Heart right ventricle (tissue), 16 donors: ENCODE data around the gene APOBEC2. TPM values are rescaled to one million over a fixed set of nuclear protein-coding genes. Genes with fewer than 3 reads are reported as not detected.
"Not testable (repeated sequence)": the region's sequence is repeated elsewhere in the genome, so short reads cannot be mapped to it uniquely, and the experiment has no call there.

ENCODE experiments used
- ATAC-seq, 8 donors: fragments of 200-7000 bp; cut with Tn5 transposase; one replicate each; pipeline ENCODE4 v1.9.1; 2020; ENCODE audit warnings: mild to moderate bottlenecking in 8 of 8, moderate library complexity in 8 of 8, moderate number of reproducible peaks in 1 of 8
- DNase-seq, 2 donors: peaks; one replicate each; pipeline ENCODE4 v3.0.0-alpha.2; 2020
- H3K27ac ChIP-seq, 10 donors: fragments of 200-600 bp; sonication (generic) in 2 of 10; one replicate each; pipeline versions ENCODE4 v1.5.0 to v1.8.0; 2020 to 2022; ENCODE audit warnings: mild to moderate bottlenecking in 3 of 10
- H3K27me3 ChIP-seq, 7 donors: fragments of 200-600 bp; one replicate each; pipeline ENCODE4 v1.8.0; 2021 to 2022; ENCODE audit warnings: mild to moderate bottlenecking in 2 of 7
- H3K36me3 ChIP-seq, 9 donors: fragments of 200-600 bp; sonication (generic) in 1 of 9; one replicate each; pipeline versions ENCODE4 v1.5.0 to v1.8.0; 2020 to 2022; ENCODE audit warnings: mild to moderate bottlenecking in 2 of 9
- H3K4me1 ChIP-seq, 9 donors: fragments of 200-600 bp; sonication (generic) in 1 of 9; one replicate each; pipeline versions ENCODE4 v1.5.0 to v1.8.0; 2020 to 2022; ENCODE audit warnings: mild to moderate bottlenecking in 4 of 9
- H3K4me3 ChIP-seq, 10 donors: fragments of 200-600 bp; sonication (generic) in 2 of 10; one replicate each; pipeline versions ENCODE4 v1.5.0 to v1.8.0; 2020 to 2022; ENCODE audit warnings: mild to moderate bottlenecking in 7 of 10, moderate library complexity in 2 of 10
- H3K9me3 ChIP-seq, 11 donors: fragments of 200-600 bp in 10 of 11; sonication (generic) in 2 of 11; one replicate each; pipeline versions ENCODE4 v1.5.0 to v1.8.0; 2013 to 2022; ENCODE audit warnings: mild to moderate bottlenecking in 2 of 11, control low read depth in 1 of 11, moderate library complexity in 1 of 11
- CTCF ChIP-seq, 9 donors: fragments of 200-600 bp; sonication (generic) in 2 of 9; IDR thresholded peaks; one replicate each; pipeline versions ENCODE4 v1.5.0 to v1.8.0; 2021 to 2022; ENCODE audit warnings: antibody characterized with exemption in 9 of 9, mild to moderate bottlenecking in 5 of 9, moderate library complexity in 1 of 9
- WGBS, 2 donors: extraction: QIAGEN DNeasy Blood & Tissue Kit; methylation state at CpG; one replicate each; pipeline ENCODE4 v1.1.7; 2013; ENCODE audit warnings: inconsistent platforms in 1 of 2; 5-methylcytosine and 5-hydroxymethylcytosine counted together
- intact Hi-C, 10 donors: fragments of 100-400 bp; cut with DNase I; formaldehyde crosslinking; loops; one replicate each; pipeline versions ENCODE4 v1.11.1 to v1.14.2; 2022
- polyA plus RNA-seq, 2 donors: library from polyadenylated mRNA; stranded (reverse); fragments of 200-250 nt; gene quantifications; one replicate each; pipeline ENCODE4 v1.2.3, GENCODE V29; 2013
- total RNA-seq, 10 donors: library from RNA; stranded (reverse); fragmentation: NEBNext Ultra II Directional in 3 of 10; extraction: Animal tissue kit (Norgen Biotek cat#: 25700) in 3 of 10; gene quantifications; one replicate each; pipeline versions ENCODE4 v1.2.1 to v1.2.4, GENCODE V29; 2021 to 2023
- donor health status: Arrhythmogenic right ventricular cardiomyopathy.
- donor health status: ischemic (EF 13 %, LVEDD 7.1; RV severe dilation, severe dysfunction).
- donor health status: healthy with polysubstance abuse.
- donor health status: DM: no; HTN: yes; CAD: no.
- donor health status: DM: no; HTN: no; CAD: no.
- donor health status: ischemic (EF 25% LVEDD 6.9; RV normal size, moderate dysfunction).
- donor health status: ischemic (EF 25% LVEDD 5.7; RV mildly dilated, moderate dysfunction).
- donor health status: healthy.
- donor health status: DM: yes; HTN: yes; CAD: no.
- donor health status: Ischemic cardiomyopathy.
- donor health status: ischemic (EF 35%, LVEDD 5.7; RV mildly dilated, moderate dysfunction).
- donor health status: nonischemic (EF 11% LVEDD 7.7; RV severe dilation, severe dysfunction).
- donor health status: DM: yes; HTN: yes; CAD: no.
- donor health status: PGD.
- donor health status: ischemic (EF 29% LVEDD 5.4; RV normal size, mild dysfunction).
- donor health status: nonischemic (EF 23%, LVEDD 6.1; RV moderate dilation, normal function).

APOBEC2 gene
- total and polyA plus RNA-seq, 12 donors = 79.0 to 307 (median 218) TPM

GRCh38 chr6:41009669-41010068, 43.3 kb upstream of the APOBEC2 start:
- Histone ChIP-seq H3K4me3 (no peak overlapping the region), H3K27ac (no peak overlapping the region), H3K4me1 (no peaks in the 10 kb centered on the region), H3K27me3 (no peaks in the 10 kb centered on the region), H3K9me3 (no peaks in the 10 kb centered on the region), H3K36me3 (no peaks in the 10 kb centered on the region)
- no peak for TF ChIP-seq CTCF (IDR thresholded peaks at IDR 0.05)
- 96 to 100% methylated on average over 1 of the region's 1 CpG for WGBS, 2 donors
- no peak for ATAC-seq
- DNase-seq = no peak
- intact Hi-C loops = loop anchor here in 7 of 10 donors (5.0 to 10.0 kb wide), 2 partner anchors 55 to 58 kb away; no protein-coding TSS in a partner anchor

GRCh38 chr6:41011673-41012072, 41.3 kb upstream of the APOBEC2 start:
- Histone ChIP-seq H3K27me3 (no peaks in the 10 kb centered on the region), H3K9me3 (no peaks in the 10 kb centered on the region), H3K27ac (no peak overlapping the region), H3K4me1 (no peaks in the 10 kb centered on the region), H3K36me3 (no peaks in the 10 kb centered on the region), H3K4me3 (no peak overlapping the region)
- DNase-seq = no peak
- no peak for TF ChIP-seq CTCF (IDR thresholded peaks at IDR 0.05)
- intact Hi-C loops = no loop called here
- no peak for ATAC-seq
- 82 to 83% methylated on average over 2 of the region's 2 CpGs for WGBS, 2 donors

DNA sequence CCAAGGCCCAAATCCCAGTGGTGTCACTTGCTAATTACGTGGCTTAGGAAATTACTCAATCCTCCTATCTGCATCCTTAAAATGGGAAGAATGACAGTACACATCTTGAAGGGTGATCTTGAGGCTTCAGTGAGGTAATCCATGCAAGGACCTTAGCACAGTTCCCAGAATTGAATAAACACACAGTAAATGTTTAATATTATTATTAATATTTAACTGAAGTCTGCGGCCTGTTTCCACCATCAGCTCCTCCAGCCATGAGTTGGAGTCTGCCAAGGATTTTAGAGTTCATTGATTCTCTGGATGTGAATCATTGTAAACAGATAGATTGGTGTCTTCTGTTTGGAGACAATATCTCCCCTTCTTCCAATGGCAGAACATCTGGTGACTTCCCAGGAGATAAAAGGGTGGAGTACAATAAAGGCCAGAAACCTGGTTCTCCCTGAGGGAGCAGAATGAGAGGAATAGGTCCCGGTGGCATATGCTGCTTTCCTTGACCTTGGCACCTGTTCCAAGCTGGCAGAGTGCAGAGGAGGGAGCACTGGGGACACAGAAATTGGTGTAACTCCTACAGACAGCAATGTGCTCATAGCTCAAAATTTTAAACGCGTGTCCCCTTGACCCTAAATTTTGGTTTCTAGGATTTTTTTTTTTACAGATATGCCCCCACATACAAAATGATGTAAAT, 39.4 kb upstream of the APOBEC2 start:
- ATAC-seq (no peak), DNase-seq (no peak)
- H3K36me3 ChIP-seq = no peaks in the 10 kb centered on the region
- WGBS, 2 donors = 90 to 94% methylated on average over 5 of the region's 5 CpGs
- no peaks in the 10 kb centered on the region for H3K4me1 ChIP-seq
- intact Hi-C loops = no loop called here
- H3K27me3 ChIP-seq = no peaks in the 10 kb centered on the region
- peaks cover 0 to 4% (median 0%) of the 10 kb centered on the region in 11 donors for H3K9me3 ChIP-seq
- no peak overlapping the region for H3K27ac ChIP-seq
- H3K4me3 ChIP-seq = no peak overlapping the region
- no peak for TF ChIP-seq CTCF (IDR thresholded peaks at IDR 0.05)

GRCh38 chr6:41014780-41015179, 38.2 kb upstream of the APOBEC2 start:
- Histone ChIP-seq H3K27ac (no peak overlapping the region), H3K4me3 (no peak overlapping the region), H3K9me3 (peaks cover 0 to 4% (median 0%) of the 10 kb centered on the region in 11 donors), H3K4me1 (no peaks in the 10 kb centered on the region), H3K27me3 (no peaks in the 10 kb centered on the region), H3K36me3 (no peaks in the 10 kb centered on the region)
- no peak for DNase-seq
- intact Hi-C loops = no loop called here
- ATAC-seq = no peak
- 75 to 78% methylated on average over 4 of the region's 4 CpGs for WGBS, 2 donors
- TF ChIP-seq CTCF (IDR thresholded peaks at IDR 0.05) = no peak

DNA sequence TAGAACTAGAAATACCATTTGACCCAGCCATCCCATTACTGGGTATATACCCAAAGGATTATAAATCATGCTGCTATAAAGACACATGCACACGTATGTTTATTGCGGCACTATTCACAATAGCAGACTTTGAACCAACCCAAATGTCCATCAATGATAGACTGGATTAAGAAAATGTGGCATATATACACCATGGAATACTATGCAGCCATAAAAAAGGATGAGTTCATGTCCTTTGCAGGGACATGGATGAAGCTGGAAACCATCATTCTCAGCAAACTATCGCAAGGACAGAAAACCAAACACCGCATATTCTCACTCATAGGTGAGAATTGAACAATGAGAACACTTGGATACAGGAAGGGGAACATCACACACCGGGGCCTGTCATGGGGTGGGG, 37.1 kb upstream of the APOBEC2 start:
- DNase-seq, H3K4me3 ChIP-seq, intact Hi-C loops, H3K27me3 ChIP-seq, ATAC-seq, H3K4me1 ChIP-seq, H3K27ac ChIP-seq, H3K36me3 ChIP-seq: not testable (repeated sequence)
- 87 to 99% methylated on average over 4 to 5 of the region's 5 CpGs for WGBS, 2 donors
- peaks cover 0 to 15% (median 0%) of the 10 kb centered on the region in 11 donors for H3K9me3 ChIP-seq
